Calu3 (cell line): ENCODE measurements around the gene OPCML. TPM values are rescaled to one million over a fixed set of nuclear protein-coding genes. Genes with fewer than 3 reads are reported as not detected.

Experiments used
- BruUV-seq: library from RNA; stranded (reverse); fragments of 400-500 nt; replicated peaks from 2 replicates; lab custom pipeline; 2021; lab: Mats Ljungman, UMichigan
- CTCF ChIA-PET: fragments of 300-600 bp; sonication (Branson Sonifier 250); formaldehyde crosslinking; loops from one replicate; lab custom pipeline; 2022; ENCODE audit warnings: antibody characterized with exemption; lab: Charles Lee
- DNase-seq: peaks from one replicate; pipeline ENCODE4 v3.0.0; 2022
- H3K27ac Mint-ChIP-seq: one replicate; pipeline ENCODE4 v1.8.0; 2022; ENCODE audit warnings: mixed read lengths; ENCODE audit not compliant: unreplicated experiment
- H3K27me3 Mint-ChIP-seq: one replicate; pipeline ENCODE4 v1.8.0; 2022; ENCODE audit warnings: mixed read lengths; ENCODE audit not compliant: unreplicated experiment
- H3K36me3 Mint-ChIP-seq: one replicate; pipeline ENCODE4 v1.8.0; 2022; ENCODE audit warnings: mild to moderate bottlenecking, moderate library complexity, mixed read lengths; ENCODE audit not compliant: insufficient read depth, unreplicated experiment
- H3K4me1 Mint-ChIP-seq: one replicate; pipeline ENCODE4 v1.8.0; 2022; ENCODE audit warnings: mild to moderate bottlenecking, low read depth, mixed read lengths; ENCODE audit not compliant: unreplicated experiment
- H3K4me3 Mint-ChIP-seq: one replicate; pipeline ENCODE4 v1.8.0; 2022; ENCODE audit warnings: mild to moderate bottlenecking, low read depth, moderate library complexity, mixed read lengths; ENCODE audit not compliant: unreplicated experiment
- H3K9me3 Mint-ChIP-seq: one replicate; pipeline ENCODE4 v1.8.0; 2022; ENCODE audit warnings: low read depth, mixed read lengths; ENCODE audit not compliant: unreplicated experiment
- intact Hi-C: fragments of 100-400 bp; cut with micrococcal nuclease; formaldehyde crosslinking; loops from one replicate; pipeline ENCODE4 v1.10.0; 2022; ENCODE audit not compliant: unreplicated experiment
- total RNA-seq: library from RNA; stranded (reverse); gene quantifications from 2 replicates; pipeline ENCODE4 v1.2.3, GENCODE V29; 2022
- TF ChIP-seq, protein P1 (sequence below): fragments of 200-600 bp; IDR thresholded peaks from one replicate; pipeline ENCODE4 v1.8.0; 2022; ENCODE audit warnings: antibody characterized with exemption; ENCODE audit not compliant: unreplicated experiment

The OPCML gene
- total RNA-seq, 1 experiment from 2014 or later, result not detected

- Mint-ChIP-seq H3K9me3 (peaks cover 10% of the 10 kb centered on the region), H3K27me3 (no peaks in the 10 kb centered on the region), H3K4me3 (no peak overlapping the region), H3K27ac (no peak overlapping the region), H3K4me1 (no peaks in the 10 kb centered on the region), H3K36me3 (no peaks in the 10 kb centered on the region)
- DNase-seq, result no peak
- TF ChIP-seq, protein P1, sequence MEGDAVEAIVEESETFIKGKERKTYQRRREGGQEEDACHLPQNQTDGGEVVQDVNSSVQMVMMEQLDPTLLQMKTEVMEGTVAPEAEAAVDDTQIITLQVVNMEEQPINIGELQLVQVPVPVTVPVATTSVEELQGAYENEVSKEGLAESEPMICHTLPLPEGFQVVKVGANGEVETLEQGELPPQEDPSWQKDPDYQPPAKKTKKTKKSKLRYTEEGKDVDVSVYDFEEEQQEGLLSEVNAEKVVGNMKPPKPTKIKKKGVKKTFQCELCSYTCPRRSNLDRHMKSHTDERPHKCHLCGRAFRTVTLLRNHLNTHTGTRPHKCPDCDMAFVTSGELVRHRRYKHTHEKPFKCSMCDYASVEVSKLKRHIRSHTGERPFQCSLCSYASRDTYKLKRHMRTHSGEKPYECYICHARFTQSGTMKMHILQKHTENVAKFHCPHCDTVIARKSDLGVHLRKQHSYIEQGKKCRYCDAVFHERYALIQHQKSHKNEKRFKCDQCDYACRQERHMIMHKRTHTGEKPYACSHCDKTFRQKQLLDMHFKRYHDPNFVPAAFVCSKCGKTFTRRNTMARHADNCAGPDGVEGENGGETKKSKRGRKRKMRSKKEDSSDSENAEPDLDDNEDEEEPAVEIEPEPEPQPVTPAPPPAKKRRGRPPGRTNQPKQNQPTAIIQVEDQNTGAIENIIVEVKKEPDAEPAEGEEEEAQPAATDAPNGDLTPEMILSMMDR, result no peak
- intact Hi-C loops, result no loop called here
- BruUV-seq, result no TSS peak
- CTCF ChIA-PET, result interaction anchor here (0.6 kb wide), 1 partner anchor 126 kb away, joined by 4 read pairs; no protein-coding TSS in a partner anchor
These were observed 34.7 kb downstream of the OPCML start for GRCh38 chr11:133497477-133498140.

- TF ChIP-seq, protein P1, result no peak
- Mint-ChIP-seq H3K36me3 (no peaks in the 10 kb centered on the region), H3K27ac (no peak overlapping the region), H3K9me3 (peaks cover 15% of the 10 kb centered on the region), H3K27me3 (no peaks in the 10 kb centered on the region), H3K4me1 (no peaks in the 10 kb centered on the region), H3K4me3 (no peak overlapping the region)
- BruUV-seq, result no TSS peak
- intact Hi-C loops, result no loop called here
- DNase-seq, result no peak
- CTCF ChIA-PET, result no interaction called here
These were observed 39.4 kb downstream of the OPCML start for GRCh38 chr11:133492895-133493294.

- CTCF ChIA-PET, result no interaction called here
- no peaks in the 10 kb centered on the region for H3K36me3 Mint-ChIP-seq
- peaks cover 17% of the 10 kb centered on the region for H3K9me3 Mint-ChIP-seq
- no peak overlapping the region for H3K4me3 Mint-ChIP-seq
- no peak for DNase-seq
- H3K27ac Mint-ChIP-seq, result no peak overlapping the region
- TF ChIP-seq, protein P1, result no peak
- no peaks in the 10 kb centered on the region for H3K4me1 Mint-ChIP-seq
- intact Hi-C loops, result no loop called here
- no TSS peak for BruUV-seq
- no peaks in the 10 kb centered on the region for H3K27me3 Mint-ChIP-seq
These were observed 40.5 kb downstream of the OPCML start for GRCh38 chr11:133491680-133492383.

DNA sequence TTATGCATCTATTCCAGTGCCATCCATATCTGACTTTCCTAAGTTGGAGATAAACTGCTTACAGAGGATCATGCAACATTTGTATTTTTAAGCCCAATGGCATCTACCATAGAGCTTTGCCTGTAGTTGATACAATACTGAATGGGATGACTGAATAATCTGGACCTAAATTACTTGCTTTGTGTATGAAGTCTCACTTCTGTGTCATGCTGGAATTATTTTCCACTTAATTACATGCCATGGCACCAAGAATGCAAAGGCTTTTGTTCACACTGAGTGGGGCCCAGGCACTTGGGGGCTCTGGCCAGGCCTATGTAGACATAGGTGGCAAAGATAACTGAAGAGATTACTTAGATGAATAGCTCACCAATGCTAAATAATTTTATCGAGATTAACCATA lies 51.6 kb downstream of the OPCML start:
- Mint-ChIP-seq H3K36me3 (no peaks in the 10 kb centered on the region), H3K4me3 (no peak overlapping the region), H3K4me1 (no peaks in the 10 kb centered on the region), H3K27me3 (no peaks in the 10 kb centered on the region), H3K27ac (no peak overlapping the region), H3K9me3 (peaks cover 22% of the 10 kb centered on the region)
- CTCF ChIA-PET, result no interaction called here
- TF ChIP-seq, protein P1, result no peak
- intact Hi-C loops, result no loop called here
- no peak for DNase-seq
- BruUV-seq, result no TSS peak
